ENCODE data around the gene FTO.

GRCh38 chr16:53787423-53787822 lies 83.5 kb downstream of the FTO start:
- TF ChIP-seq CTCF (IDR thresholded peaks at IDR 0.05), result no peak
- no peak for TF ChIP-seq POLR2A (IDR thresholded peaks at IDR 0.05)

Data from thyroid gland (tissue), 4 donors.